ENCODE data around the gene GIPC1. TPM values are rescaled to one million over a fixed set of nuclear protein-coding genes. Genes with fewer than 3 reads are reported as not detected.
A peak's percentile ranks its signal among the peaks of the same experiment; 100 is the strongest.

GIPC1 gene
- polyA plus RNA-seq, 3 donors = 4.0 to 6.2 (median 4.8) TPM

DNA sequence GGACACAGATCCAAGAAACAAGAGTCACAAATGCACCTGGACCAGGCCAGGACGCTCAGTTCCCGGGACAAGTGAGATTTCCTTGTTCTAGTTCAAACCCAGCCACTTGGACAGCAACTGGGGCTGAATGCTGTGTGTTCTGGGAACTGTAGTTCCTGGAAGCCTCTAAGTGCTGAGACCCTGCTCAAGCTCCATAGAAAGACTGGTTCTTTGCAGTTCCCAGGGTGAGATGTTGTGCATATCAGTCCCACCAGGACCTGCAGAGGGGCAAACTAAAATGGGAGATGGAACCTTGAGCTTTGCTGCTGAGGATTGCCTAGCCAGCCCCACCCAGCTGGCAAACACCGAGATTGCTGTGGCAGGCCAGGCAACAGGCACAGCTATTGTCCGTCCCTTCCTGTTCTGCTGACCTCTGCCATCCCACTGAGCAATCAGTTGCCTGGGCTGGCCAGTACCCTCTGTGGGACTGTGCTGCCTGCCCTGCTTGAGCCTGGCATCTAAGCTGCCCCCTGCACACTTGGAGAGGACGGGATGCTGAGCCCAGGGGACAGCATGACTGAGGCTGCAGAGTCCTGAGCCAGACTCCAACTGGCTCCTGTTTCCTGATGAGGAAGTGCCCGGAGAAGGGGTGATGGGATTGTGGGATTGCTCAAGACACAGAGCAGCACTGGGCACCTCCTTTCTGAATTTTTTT, 1.4 kb upstream of the GIPC1 start:
- H3K4me3 ChIP-seq (replicated peaks in 1 of 3; ENCODE audit: low read depth in 2 of 3, low read length in 3 of 3) = no peak overlapping the region
- no peak overlapping the region for H2AFZ ChIP-seq (ENCODE audit: insufficient read depth, low read depth, low read length, poor library complexity, severe bottlenecking)
- no peak for TF ChIP-seq CTCF (IDR thresholded peaks at IDR 0.05)
- Mint-ChIP-seq H3K36me3 (no peaks in the 10 kb centered on the region), H3K27me3 (ENCODE audit: low read depth in 3 of 3) (peaks cover 7 to 22% (median 11%) of the 10 kb centered on the region in 3 donors), H3K4me3 (peak overlapping the region in 1 of 2 donors; percentile 35), H3K27ac (no peak overlapping the region), H3K4me1 (peaks cover 23% of the 10 kb centered on the region), H3K9me3 (no peaks in the 10 kb centered on the region)
- H3K79me2 ChIP-seq (ENCODE audit: insufficient read depth, low read length) = no peaks in the 10 kb centered on the region
- H3K36me3 ChIP-seq (replicated peaks in 1 of 2; ENCODE audit: control insufficient read depth in 1 of 2, insufficient read depth in 2 of 2, low read length in 2 of 2) = no peaks in the 10 kb centered on the region
- H3K4me1 ChIP-seq (ENCODE audit: control insufficient read depth in 1 of 2, insufficient read depth in 2 of 2, low read length in 2 of 2) = peaks cover 23 to 25% of the 10 kb centered on the region in 2 donors
- intact Hi-C loops (cut with micrococcal nuclease) = loop anchor here in 1 of 2 donors (5.0 kb wide), 1 partner anchor 35 kb away; no protein-coding TSS in a partner anchor
- no peaks in the 10 kb centered on the region for H4K20me1 ChIP-seq (ENCODE audit: insufficient read depth, low read length)
- H3K9ac ChIP-seq (ENCODE audit: insufficient read depth, low read length, poor library complexity, severe bottlenecking) = no peak overlapping the region
- no peaks in the 10 kb centered on the region for H3K9me3 ChIP-seq (replicated peaks in 1 of 2; ENCODE audit: control insufficient read depth in 1 of 2, insufficient read depth in 1 of 2, low read length in 2 of 2)
- H3K4me2 ChIP-seq (replicated peaks; ENCODE audit: extremely low read depth, low read length, poor library complexity, severe bottlenecking) = no peak overlapping the region
- H3K27ac ChIP-seq (ENCODE audit: low read depth in 1 of 2, low read length in 2 of 2) = no peak overlapping the region
- 82% methylated on average over 5 of the region's 6 CpGs for WGBS (ENCODE audit: insufficient coverage)
- DNase-seq = peak in 1 of 3 donors; percentile 8
- no peaks in the 10 kb centered on the region for H3K27me3 ChIP-seq (ENCODE audit: control insufficient read depth in 2 of 2, insufficient read depth in 2 of 2, low read length in 2 of 2)

DNA sequence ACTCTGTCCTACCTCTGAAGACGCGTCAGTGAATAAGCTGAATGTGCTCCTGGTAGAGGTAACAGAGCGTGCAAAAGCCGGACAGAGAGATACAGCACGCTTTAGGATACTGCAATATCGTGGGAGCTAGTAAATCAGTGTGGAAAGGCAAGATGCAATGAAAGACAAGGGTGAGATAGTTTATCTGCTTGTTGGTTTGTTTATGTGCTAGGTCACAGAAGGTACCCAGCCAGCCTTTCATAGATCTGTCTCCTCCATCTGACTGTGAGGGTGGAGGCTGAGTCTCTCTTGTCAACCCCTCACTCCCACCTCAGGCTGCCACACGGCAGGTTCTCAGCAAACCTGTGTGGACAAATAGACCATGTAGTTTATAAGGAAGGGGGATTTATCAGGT, 904 bp upstream of the GIPC1 start:
- no peak overlapping the region for H3K4me3 ChIP-seq (replicated peaks in 1 of 3; ENCODE audit: low read depth in 2 of 3, low read length in 3 of 3)
- H3K4me1 Mint-ChIP-seq = peaks cover 23% of the 10 kb centered on the region
- H3K36me3 ChIP-seq (replicated peaks in 1 of 2; ENCODE audit: control insufficient read depth in 1 of 2, insufficient read depth in 2 of 2, low read length in 2 of 2) = no peaks in the 10 kb centered on the region
- H3K9me3 Mint-ChIP-seq = no peaks in the 10 kb centered on the region
- H3K4me2 ChIP-seq (replicated peaks; ENCODE audit: extremely low read depth, low read length, poor library complexity, severe bottlenecking) = no peak overlapping the region
- H3K27ac ChIP-seq (ENCODE audit: low read depth in 1 of 2, low read length in 2 of 2) = no peak overlapping the region
- H3K27me3 ChIP-seq (ENCODE audit: control insufficient read depth in 2 of 2, insufficient read depth in 2 of 2, low read length in 2 of 2) = no peaks in the 10 kb centered on the region
- no peaks in the 10 kb centered on the region for H4K20me1 ChIP-seq (ENCODE audit: insufficient read depth, low read length)
- WGBS (ENCODE audit: insufficient coverage) = 85% methylated on average over 6 of the region's 7 CpGs
- DNase-seq = no peak
- H3K79me2 ChIP-seq (ENCODE audit: insufficient read depth, low read length) = no peaks in the 10 kb centered on the region
- peaks cover 7 to 22% (median 11%) of the 10 kb centered on the region in 3 donors for H3K27me3 Mint-ChIP-seq (ENCODE audit: low read depth in 3 of 3)
- H3K27ac Mint-ChIP-seq = peak overlapping the region in 1 of 7 donors; percentile 3
- TF ChIP-seq CTCF (IDR thresholded peaks at IDR 0.05) = no peak
- H3K4me1 ChIP-seq (ENCODE audit: control insufficient read depth in 1 of 2, insufficient read depth in 2 of 2, low read length in 2 of 2) = peaks cover 23 to 25% of the 10 kb centered on the region in 2 donors
- H3K36me3 Mint-ChIP-seq = no peaks in the 10 kb centered on the region
- no peak overlapping the region for H3K9ac ChIP-seq (ENCODE audit: insufficient read depth, low read length, poor library complexity, severe bottlenecking)
- intact Hi-C loops (cut with micrococcal nuclease) = loop anchor here in 1 of 2 donors (5.0 kb wide), 1 partner anchor 35 kb away; no protein-coding TSS in a partner anchor
- H3K4me3 Mint-ChIP-seq = peak overlapping the region in 1 of 2 donors; percentile 80
- H2AFZ ChIP-seq (ENCODE audit: insufficient read depth, low read depth, low read length, poor library complexity, severe bottlenecking) = no peak overlapping the region
- H3K9me3 ChIP-seq (replicated peaks in 1 of 2; ENCODE audit: control insufficient read depth in 1 of 2, insufficient read depth in 1 of 2, low read length in 2 of 2) = no peaks in the 10 kb centered on the region

All from CD14-positive monocyte (primary cell).